CD4-positive, alpha-beta T cell (primary cell): ENCODE data around the gene PXT1. TPM values are rescaled to one million over a fixed set of nuclear protein-coding genes. Genes with fewer than 3 reads are reported as not detected.

Source experiments
- ATAC-seq: fragments of 200-7000 bp; cut with Tn5 transposase; one replicate; pipeline ENCODE4 v1.10.0; 2022; ENCODE audit warnings: mild to moderate bottlenecking; ENCODE audit not compliant: poor library complexity
- CTCF ChIA-PET: fragments of 350-600 bp; sonication (Branson Sonifier 250); formaldehyde crosslinking; loops from one replicate; lab custom pipeline; 2021; ENCODE audit warnings: antibody characterized with exemption, inconsistent platforms; lab: Charles Lee
- POLR2A ChIA-PET: fragments of 350-600 bp; sonication (Branson Sonifier 250); formaldehyde crosslinking; loops from one replicate; lab custom pipeline; 2021; ENCODE audit warnings: antibody characterized with exemption, inconsistent platforms; lab: Charles Lee
- DNase-seq, 14 experiments: peaks; one replicate each; pipeline ENCODE4 v3.0.0-alpha.2; 2013 to 2020; ENCODE audit warnings: mixed read lengths in 2 of 14
- H3K27ac ChIP-seq, 2 donors: one replicate each; pipeline versions ENCODE4 v1.5.1 to v1.7.0; 2013; ENCODE audit warnings: low read length in 2 of 2, low read depth in 1 of 2, mild to moderate bottlenecking in 1 of 2
- H3K27me3 ChIP-seq, 2 experiments: 1 replicate in 1 of 2; 2 replicates in 1 of 2; pipeline versions ENCODE4 v1.6.1 to v1.7.0; 2013; ENCODE audit warnings: low read length in 2 of 2, control low read depth in 1 of 2, mild to moderate bottlenecking in 1 of 2, moderate library complexity in 1 of 2; ENCODE audit not compliant: insufficient read depth in 2 of 2, control insufficient read depth in 1 of 2
- H3K36me3 ChIP-seq: one replicate; pipeline ENCODE4 v1.6.1; 2013; ENCODE audit warnings: low read length, control low read depth; ENCODE audit not compliant: insufficient read depth
- H3K4me1 ChIP-seq: one replicate; pipeline ENCODE4 v1.6.1; 2013; ENCODE audit warnings: low read length, control low read depth; ENCODE audit not compliant: insufficient read depth
- H3K4me3 ChIP-seq: one replicate; pipeline ENCODE4 v1.5.1; 2013; ENCODE audit warnings: mild to moderate bottlenecking, low read length, moderate library complexity
- H3K9me3 ChIP-seq, 2 experiments: 1 replicate in 1 of 2; 2 replicates in 1 of 2; pipeline versions ENCODE4 v1.6.1 to v1.7.0; 2013; ENCODE audit warnings: low read length in 2 of 2, mild to moderate bottlenecking in 2 of 2, control low read depth in 1 of 2, moderate library complexity in 1 of 2; ENCODE audit not compliant: control insufficient read depth in 1 of 2, insufficient read depth in 1 of 2
- H3K27ac Mint-ChIP-seq: one replicate; pipeline ENCODE4 v1.8.0; 2020; ENCODE audit warnings: mixed read lengths
- H3K27me3 Mint-ChIP-seq: one replicate; pipeline ENCODE4 v1.8.0; 2021; ENCODE audit warnings: mixed read lengths
- H3K36me3 Mint-ChIP-seq: one replicate; pipeline ENCODE4 v1.8.0; 2021; ENCODE audit warnings: low read depth, mixed read lengths
- H3K4me1 Mint-ChIP-seq: one replicate; pipeline ENCODE4 v1.8.0; 2021; ENCODE audit warnings: low read depth, mixed read lengths
- H3K4me3 Mint-ChIP-seq: one replicate; pipeline ENCODE4 v1.8.0; 2020; ENCODE audit warnings: mild to moderate bottlenecking, mixed read lengths
- H3K9me3 Mint-ChIP-seq: one replicate; pipeline ENCODE4 v1.8.0; 2020; ENCODE audit warnings: mixed read lengths
- intact Hi-C, 2 experiments: fragments of 100-400 bp; cut with DNase I in 1 of 2; cut with micrococcal nuclease in 1 of 2; formaldehyde crosslinking; loops; one replicate each; pipeline versions ENCODE4 v1.15.1 to v1.9.0; 2023 to 2025; cut with DNase I, micrococcal nuclease
- total RNA-seq, 174 experiments: library from RNA in 2 of 174; stranded (reverse) in 2 of 174; gene quantifications; one replicate each; pipeline ENCODE4 v1.2.3 and lab custom pipeline; 2021 to 2026
- TF ChIP-seq, protein P1 (sequence below): fragments of 200-600 bp; IDR thresholded peaks from one replicate; pipeline ENCODE4 v1.8.0; 2022; ENCODE audit warnings: antibody characterized with exemption, mild to moderate bottlenecking

PXT1 gene
- total RNA-seq, 2 experiments from 2014 or later: 0.55 to 0.59 TPM

DNA sequence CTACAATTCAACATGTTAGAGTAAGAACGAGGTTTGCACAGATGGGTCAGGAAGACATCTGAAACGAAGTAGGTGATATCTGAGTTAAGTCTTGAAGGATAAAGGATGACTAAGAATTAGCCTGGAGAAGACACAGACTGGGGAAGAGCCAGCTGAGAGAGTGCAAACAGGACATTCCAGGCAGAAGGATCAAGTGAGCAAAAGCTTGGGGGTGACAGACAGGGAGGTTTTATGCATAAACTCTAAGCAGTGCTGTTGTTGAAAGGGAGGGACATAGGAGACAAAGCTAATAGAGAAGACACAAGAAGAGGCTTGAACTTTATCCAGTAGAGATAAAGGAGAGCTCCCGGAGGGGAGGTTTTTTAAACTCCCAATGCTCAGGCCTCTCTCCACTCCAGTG, 40.2 kb downstream of the PXT1 start:
- no peak overlapping the region for H3K4me3 Mint-ChIP-seq
- Histone ChIP-seq H3K4me3 (no peak overlapping the region), H3K27me3 (no peaks in the 10 kb centered on the region), H3K36me3 (no peaks in the 10 kb centered on the region), H3K9me3 (no peaks in the 10 kb centered on the region), H3K4me1 (no peaks in the 10 kb centered on the region), H3K27ac (no peak overlapping the region)
- H3K27ac Mint-ChIP-seq: no peak overlapping the region
- DNase-seq: no peak
- H3K27me3 Mint-ChIP-seq: peaks cover 7% of the 10 kb centered on the region
- no peaks in the 10 kb centered on the region for H3K36me3 Mint-ChIP-seq
- H3K4me1 Mint-ChIP-seq: no peaks in the 10 kb centered on the region
- ATAC-seq: no peak
- TF ChIP-seq, protein P1, sequence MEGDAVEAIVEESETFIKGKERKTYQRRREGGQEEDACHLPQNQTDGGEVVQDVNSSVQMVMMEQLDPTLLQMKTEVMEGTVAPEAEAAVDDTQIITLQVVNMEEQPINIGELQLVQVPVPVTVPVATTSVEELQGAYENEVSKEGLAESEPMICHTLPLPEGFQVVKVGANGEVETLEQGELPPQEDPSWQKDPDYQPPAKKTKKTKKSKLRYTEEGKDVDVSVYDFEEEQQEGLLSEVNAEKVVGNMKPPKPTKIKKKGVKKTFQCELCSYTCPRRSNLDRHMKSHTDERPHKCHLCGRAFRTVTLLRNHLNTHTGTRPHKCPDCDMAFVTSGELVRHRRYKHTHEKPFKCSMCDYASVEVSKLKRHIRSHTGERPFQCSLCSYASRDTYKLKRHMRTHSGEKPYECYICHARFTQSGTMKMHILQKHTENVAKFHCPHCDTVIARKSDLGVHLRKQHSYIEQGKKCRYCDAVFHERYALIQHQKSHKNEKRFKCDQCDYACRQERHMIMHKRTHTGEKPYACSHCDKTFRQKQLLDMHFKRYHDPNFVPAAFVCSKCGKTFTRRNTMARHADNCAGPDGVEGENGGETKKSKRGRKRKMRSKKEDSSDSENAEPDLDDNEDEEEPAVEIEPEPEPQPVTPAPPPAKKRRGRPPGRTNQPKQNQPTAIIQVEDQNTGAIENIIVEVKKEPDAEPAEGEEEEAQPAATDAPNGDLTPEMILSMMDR: no peak
- CTCF ChIA-PET: no interaction called here
- intact Hi-C loops: no loop called here
- POLR2A ChIA-PET: interaction anchor here (1.1 kb wide), 1 partner anchor 16 kb away, joined by 3 read pairs; no protein-coding TSS in a partner anchor
- no peaks in the 10 kb centered on the region for H3K9me3 Mint-ChIP-seq

DNA sequence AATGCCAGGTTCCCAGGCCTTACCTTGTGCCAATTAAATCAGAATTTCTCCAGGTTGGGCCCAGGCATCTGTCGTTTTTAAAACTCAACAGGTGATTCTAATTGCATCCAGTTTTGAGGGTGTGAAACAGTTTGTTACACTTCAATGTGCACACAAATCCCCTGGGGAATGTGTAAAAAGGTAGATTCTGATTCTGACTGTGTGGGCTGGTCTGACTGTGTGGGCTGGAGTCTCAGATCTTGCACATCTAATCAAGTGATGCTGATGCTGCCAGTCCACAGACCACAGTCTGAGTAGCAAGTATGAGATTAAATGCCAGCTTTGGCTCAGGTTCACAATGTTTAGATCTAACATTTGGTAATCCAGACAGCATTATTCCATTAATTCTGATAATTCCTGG, 42.7 kb downstream of the PXT1 start:
- no peak for ATAC-seq
- POLR2A ChIA-PET: no interaction called here
- H3K27me3 Mint-ChIP-seq: no peaks in the 10 kb centered on the region

GRCh38 chr6:36392621-36393020, 50.0 kb downstream of the PXT1 start:
- ChIA-PET CTCF (no interaction called here), POLR2A (no interaction called here)
- no peak overlapping the region for H3K4me3 Mint-ChIP-seq
- H3K27ac ChIP-seq: no peak overlapping the region
- intact Hi-C loops: no loop called here
- H3K4me3 ChIP-seq: no peak overlapping the region
- peaks cover 0 to 6% of the 10 kb centered on the region in 2 experiments for H3K27me3 ChIP-seq
- H3K4me1 Mint-ChIP-seq: peaks cover 6% of the 10 kb centered on the region
- H3K27ac Mint-ChIP-seq: no peak overlapping the region
- H3K9me3 Mint-ChIP-seq: no peaks in the 10 kb centered on the region
- H3K9me3 ChIP-seq: no peaks in the 10 kb centered on the region
- TF ChIP-seq, protein P1: no peak
- no peak for DNase-seq
- peaks cover 24% of the 10 kb centered on the region for H3K27me3 Mint-ChIP-seq
- peaks cover 7% of the 10 kb centered on the region for H3K4me1 ChIP-seq
- H3K36me3 ChIP-seq: no peaks in the 10 kb centered on the region
- no peak for ATAC-seq
- no peaks in the 10 kb centered on the region for H3K36me3 Mint-ChIP-seq

More for the DNA sequence above, 42.7 kb downstream of the PXT1 start:
- CTCF ChIA-PET: no interaction called here
- TF ChIP-seq, protein P1: no peak
- no peak overlapping the region for H3K27ac Mint-ChIP-seq
- H3K27me3 ChIP-seq: no peaks in the 10 kb centered on the region
- no peak overlapping the region for H3K4me3 Mint-ChIP-seq
- intact Hi-C loops: no loop called here
- no peaks in the 10 kb centered on the region for H3K4me1 ChIP-seq
- H3K4me3 ChIP-seq: no peak overlapping the region
- no peak for DNase-seq
- H3K9me3 ChIP-seq: no peaks in the 10 kb centered on the region
- no peaks in the 10 kb centered on the region for H3K36me3 Mint-ChIP-seq
- no peak overlapping the region for H3K27ac ChIP-seq
- no peaks in the 10 kb centered on the region for H3K4me1 Mint-ChIP-seq
- no peaks in the 10 kb centered on the region for H3K9me3 Mint-ChIP-seq
- H3K36me3 ChIP-seq: no peaks in the 10 kb centered on the region
